Gastroesophageal sphincter (tissue), 3 donors: ENCODE data around the gene YKT6.

Experiments used
- EP300 ChIP-seq: sonication (generic); formaldehyde crosslinking; IDR thresholded peaks from one replicate; pipeline ENCODE4 v1.6.1; 2017; ENCODE audit warnings: antibody characterized with exemption, mild to moderate bottlenecking
- POLR2A ChIP-seq, 2 donors: fragments of 450-650 bp; IDR thresholded peaks; one replicate each; pipeline ENCODE4 v1.6.1; 2017; ENCODE audit warnings: antibody characterized with exemption in 2 of 2, mild to moderate bottlenecking in 2 of 2, moderate library complexity in 1 of 2
- POLR2AphosphoS5 ChIP-seq: sonication (generic); formaldehyde crosslinking; IDR thresholded peaks from one replicate; pipeline ENCODE4 v1.6.1; 2017; ENCODE audit warnings: antibody characterized with exemption
- TF ChIP-seq, protein P1 (sequence below), 4 experiments: fragments of 200-600 bp in 2 of 4; fragments of 450-650 bp in 2 of 4; sonication (generic) in 1 of 4; IDR thresholded peaks; one replicate each; pipeline ENCODE4 v1.5.1; 2017 to 2019; ENCODE audit warnings: antibody characterized with exemption in 4 of 4, mild to moderate bottlenecking in 2 of 4, moderate library complexity in 2 of 4

DNA sequence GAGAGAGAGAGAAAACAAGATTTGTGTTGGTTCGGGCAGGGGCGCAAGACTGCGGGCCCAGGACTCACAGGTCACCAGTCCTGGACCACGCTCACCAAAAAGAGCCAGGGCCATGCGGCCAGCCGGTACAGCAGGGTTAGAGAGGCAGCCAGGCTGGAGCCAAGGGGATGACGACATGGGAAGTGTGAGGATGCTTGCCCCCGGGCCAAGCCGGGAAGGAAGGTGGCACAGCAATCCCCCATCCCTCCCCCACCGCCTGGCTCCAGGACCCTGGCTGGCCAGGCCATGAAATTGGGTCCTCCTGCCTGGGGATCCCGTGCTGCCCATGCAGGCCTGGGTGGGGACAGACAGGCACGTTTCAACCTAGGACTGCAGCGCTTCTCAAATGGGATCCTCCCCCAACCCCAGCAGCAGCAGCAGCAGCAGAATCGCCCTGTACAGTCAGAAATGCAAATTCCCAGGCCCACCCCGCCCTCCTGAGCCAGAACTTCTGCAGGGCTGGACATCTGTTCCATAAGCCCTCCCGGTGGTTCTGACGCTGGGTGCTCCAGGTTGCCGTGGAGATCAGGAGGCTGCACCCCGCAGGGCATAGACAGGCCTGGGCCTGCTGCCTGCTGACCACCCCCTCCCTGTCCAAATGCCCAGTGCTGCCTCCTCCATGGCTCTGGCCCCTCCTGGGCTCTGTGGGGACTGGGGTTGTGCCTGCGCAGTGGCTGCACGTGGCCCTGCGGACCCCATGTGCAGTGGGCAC, 35.0 kb downstream of the YKT6 start:
- TF ChIP-seq, protein P1, sequence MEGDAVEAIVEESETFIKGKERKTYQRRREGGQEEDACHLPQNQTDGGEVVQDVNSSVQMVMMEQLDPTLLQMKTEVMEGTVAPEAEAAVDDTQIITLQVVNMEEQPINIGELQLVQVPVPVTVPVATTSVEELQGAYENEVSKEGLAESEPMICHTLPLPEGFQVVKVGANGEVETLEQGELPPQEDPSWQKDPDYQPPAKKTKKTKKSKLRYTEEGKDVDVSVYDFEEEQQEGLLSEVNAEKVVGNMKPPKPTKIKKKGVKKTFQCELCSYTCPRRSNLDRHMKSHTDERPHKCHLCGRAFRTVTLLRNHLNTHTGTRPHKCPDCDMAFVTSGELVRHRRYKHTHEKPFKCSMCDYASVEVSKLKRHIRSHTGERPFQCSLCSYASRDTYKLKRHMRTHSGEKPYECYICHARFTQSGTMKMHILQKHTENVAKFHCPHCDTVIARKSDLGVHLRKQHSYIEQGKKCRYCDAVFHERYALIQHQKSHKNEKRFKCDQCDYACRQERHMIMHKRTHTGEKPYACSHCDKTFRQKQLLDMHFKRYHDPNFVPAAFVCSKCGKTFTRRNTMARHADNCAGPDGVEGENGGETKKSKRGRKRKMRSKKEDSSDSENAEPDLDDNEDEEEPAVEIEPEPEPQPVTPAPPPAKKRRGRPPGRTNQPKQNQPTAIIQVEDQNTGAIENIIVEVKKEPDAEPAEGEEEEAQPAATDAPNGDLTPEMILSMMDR (IDR thresholded peaks at IDR 0.05) = no peak
- TF ChIP-seq EP300 (no peak), POLR2A (IDR thresholded peaks at IDR 0.05) (no peak), POLR2AphosphoS5 (no peak)
